ENCODE results near the gene TMEM154.

The TMEM154 gene

DNA sequence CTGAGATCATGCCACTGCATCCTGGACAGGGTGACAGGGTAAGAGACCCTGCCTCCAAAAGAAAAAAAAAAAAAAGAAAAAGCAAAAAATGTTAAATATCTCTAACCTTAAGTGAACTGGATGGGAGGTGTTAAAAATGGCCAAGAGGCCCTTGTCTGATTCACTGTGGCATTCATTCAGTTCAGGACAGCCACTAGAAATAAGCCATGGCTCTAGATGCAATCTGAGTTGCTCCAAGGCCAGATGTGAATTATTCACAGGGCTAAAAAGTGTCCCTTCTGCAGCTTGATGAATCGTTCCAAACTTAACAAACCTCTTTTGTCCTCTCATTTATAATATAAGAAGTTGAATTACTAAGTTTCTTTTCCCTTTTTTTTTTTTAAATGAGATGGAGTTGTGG is 80.2 kb downstream of the TMEM154 start:
- Histone ChIP-seq H3K27ac (ENCODE audit: low read length) (no peak overlapping the region), H3K79me2 (ENCODE audit: low read length) (no peaks in the 10 kb centered on the region), H3K4me3 (ENCODE audit: low read length) (no peak overlapping the region), H3K9me3 (ENCODE audit: insufficient read depth, low read length) (no peaks in the 10 kb centered on the region), H3K4me1 (ENCODE audit: low read length) (peaks cover 30% of the 10 kb centered on the region), H3K4me2 (ENCODE audit: low read length) (no peak overlapping the region), H3K9ac (ENCODE audit: low read length) (no peak overlapping the region), H3K36me3 (replicated peaks; ENCODE audit: low read depth, low read length) (no peaks in the 10 kb centered on the region), H2AFZ (ENCODE audit: low read depth, low read length) (no peak overlapping the region), H4K20me1 (ENCODE audit: insufficient read depth, low read length) (no peaks in the 10 kb centered on the region), H3K27me3 (ENCODE audit: low read depth, low read length) (peaks cover 18% of the 10 kb centered on the region)
- no peak for TF ChIP-seq EZH2phosphoT487 (IDR thresholded peaks at IDR 0.05; ENCODE audit: low read depth)
- TF ChIP-seq, protein P1, sequence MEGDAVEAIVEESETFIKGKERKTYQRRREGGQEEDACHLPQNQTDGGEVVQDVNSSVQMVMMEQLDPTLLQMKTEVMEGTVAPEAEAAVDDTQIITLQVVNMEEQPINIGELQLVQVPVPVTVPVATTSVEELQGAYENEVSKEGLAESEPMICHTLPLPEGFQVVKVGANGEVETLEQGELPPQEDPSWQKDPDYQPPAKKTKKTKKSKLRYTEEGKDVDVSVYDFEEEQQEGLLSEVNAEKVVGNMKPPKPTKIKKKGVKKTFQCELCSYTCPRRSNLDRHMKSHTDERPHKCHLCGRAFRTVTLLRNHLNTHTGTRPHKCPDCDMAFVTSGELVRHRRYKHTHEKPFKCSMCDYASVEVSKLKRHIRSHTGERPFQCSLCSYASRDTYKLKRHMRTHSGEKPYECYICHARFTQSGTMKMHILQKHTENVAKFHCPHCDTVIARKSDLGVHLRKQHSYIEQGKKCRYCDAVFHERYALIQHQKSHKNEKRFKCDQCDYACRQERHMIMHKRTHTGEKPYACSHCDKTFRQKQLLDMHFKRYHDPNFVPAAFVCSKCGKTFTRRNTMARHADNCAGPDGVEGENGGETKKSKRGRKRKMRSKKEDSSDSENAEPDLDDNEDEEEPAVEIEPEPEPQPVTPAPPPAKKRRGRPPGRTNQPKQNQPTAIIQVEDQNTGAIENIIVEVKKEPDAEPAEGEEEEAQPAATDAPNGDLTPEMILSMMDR (IDR thresholded peaks at IDR 0.05; ENCODE audit: low read depth, low read length), result no peak

DNA sequence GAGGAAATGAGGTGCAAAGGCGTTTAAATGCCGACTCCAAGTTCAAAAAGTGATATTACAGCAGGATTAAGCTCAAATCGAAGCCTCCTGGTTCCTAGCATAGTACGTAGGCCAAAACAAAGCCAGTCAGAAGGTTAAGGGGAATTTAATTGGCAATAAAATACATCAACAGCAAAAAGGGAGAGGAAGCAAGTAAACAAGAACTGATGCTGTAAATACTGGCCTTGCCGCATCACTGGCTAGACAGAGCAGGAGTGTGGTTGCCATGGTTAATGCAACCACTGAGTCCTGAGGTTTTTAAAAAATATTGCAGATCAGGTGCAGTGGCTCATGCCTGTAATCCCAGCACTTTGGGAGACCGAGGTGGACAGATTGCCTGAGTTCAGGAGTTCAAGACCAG is 80.7 kb downstream of the TMEM154 start:
- Histone ChIP-seq H3K79me2 (ENCODE audit: low read length) (no peaks in the 10 kb centered on the region), H3K9ac (ENCODE audit: low read length) (no peak overlapping the region), H3K4me1 (ENCODE audit: low read length) (peaks cover 36% of the 10 kb centered on the region), H4K20me1 (ENCODE audit: insufficient read depth, low read length) (no peaks in the 10 kb centered on the region), H3K4me2 (ENCODE audit: low read length) (no peak overlapping the region), H3K36me3 (replicated peaks; ENCODE audit: low read depth, low read length) (no peaks in the 10 kb centered on the region), H3K27me3 (ENCODE audit: low read depth, low read length) (peaks cover 18% of the 10 kb centered on the region), H3K9me3 (ENCODE audit: insufficient read depth, low read length) (no peaks in the 10 kb centered on the region), H3K4me3 (ENCODE audit: low read length) (no peak overlapping the region), H2AFZ (ENCODE audit: low read depth, low read length) (no peak overlapping the region), H3K27ac (ENCODE audit: low read length) (no peak overlapping the region)
- TF ChIP-seq EZH2phosphoT487 (IDR thresholded peaks at IDR 0.05; ENCODE audit: low read depth), result no peak
- TF ChIP-seq, protein P1 (IDR thresholded peaks at IDR 0.05; ENCODE audit: low read depth, low read length), result no peak

DNA sequence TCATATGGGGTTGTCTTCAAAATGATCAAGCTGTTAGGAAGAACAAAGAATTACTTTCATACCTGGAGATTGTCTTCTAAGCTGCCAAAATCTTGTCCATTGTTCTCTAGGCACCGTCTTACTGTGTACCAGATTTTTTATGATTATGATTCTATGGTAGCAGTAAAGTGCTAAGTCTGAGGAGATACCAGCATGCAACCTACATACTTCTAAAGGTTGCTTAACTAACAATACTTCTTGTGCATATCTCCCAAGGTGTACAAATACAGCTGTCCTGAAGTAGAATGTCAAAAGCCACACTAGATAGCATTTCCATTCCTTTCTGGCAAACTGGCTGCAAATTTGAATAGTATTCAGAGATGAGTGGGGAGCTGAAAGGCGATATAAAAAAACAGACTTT is 81.3 kb downstream of the TMEM154 start:
- Histone ChIP-seq H3K27ac (ENCODE audit: low read length) (no peak overlapping the region), H3K4me3 (ENCODE audit: low read length) (no peak overlapping the region), H3K4me2 (ENCODE audit: low read length) (no peak overlapping the region), H3K9me3 (ENCODE audit: insufficient read depth, low read length) (no peaks in the 10 kb centered on the region), H4K20me1 (ENCODE audit: insufficient read depth, low read length) (no peaks in the 10 kb centered on the region), H3K79me2 (ENCODE audit: low read length) (no peaks in the 10 kb centered on the region), H3K27me3 (ENCODE audit: low read depth, low read length) (peaks cover 18% of the 10 kb centered on the region), H2AFZ (ENCODE audit: low read depth, low read length) (no peak overlapping the region), H3K36me3 (replicated peaks; ENCODE audit: low read depth, low read length) (no peaks in the 10 kb centered on the region), H3K4me1 (ENCODE audit: low read length) (peaks cover 39% of the 10 kb centered on the region), H3K9ac (ENCODE audit: low read length) (no peak overlapping the region)
- TF ChIP-seq EZH2phosphoT487 (IDR thresholded peaks at IDR 0.05; ENCODE audit: low read depth), result no peak
- TF ChIP-seq, protein P1 (IDR thresholded peaks at IDR 0.05; ENCODE audit: low read depth, low read length), result no peak

DNA sequence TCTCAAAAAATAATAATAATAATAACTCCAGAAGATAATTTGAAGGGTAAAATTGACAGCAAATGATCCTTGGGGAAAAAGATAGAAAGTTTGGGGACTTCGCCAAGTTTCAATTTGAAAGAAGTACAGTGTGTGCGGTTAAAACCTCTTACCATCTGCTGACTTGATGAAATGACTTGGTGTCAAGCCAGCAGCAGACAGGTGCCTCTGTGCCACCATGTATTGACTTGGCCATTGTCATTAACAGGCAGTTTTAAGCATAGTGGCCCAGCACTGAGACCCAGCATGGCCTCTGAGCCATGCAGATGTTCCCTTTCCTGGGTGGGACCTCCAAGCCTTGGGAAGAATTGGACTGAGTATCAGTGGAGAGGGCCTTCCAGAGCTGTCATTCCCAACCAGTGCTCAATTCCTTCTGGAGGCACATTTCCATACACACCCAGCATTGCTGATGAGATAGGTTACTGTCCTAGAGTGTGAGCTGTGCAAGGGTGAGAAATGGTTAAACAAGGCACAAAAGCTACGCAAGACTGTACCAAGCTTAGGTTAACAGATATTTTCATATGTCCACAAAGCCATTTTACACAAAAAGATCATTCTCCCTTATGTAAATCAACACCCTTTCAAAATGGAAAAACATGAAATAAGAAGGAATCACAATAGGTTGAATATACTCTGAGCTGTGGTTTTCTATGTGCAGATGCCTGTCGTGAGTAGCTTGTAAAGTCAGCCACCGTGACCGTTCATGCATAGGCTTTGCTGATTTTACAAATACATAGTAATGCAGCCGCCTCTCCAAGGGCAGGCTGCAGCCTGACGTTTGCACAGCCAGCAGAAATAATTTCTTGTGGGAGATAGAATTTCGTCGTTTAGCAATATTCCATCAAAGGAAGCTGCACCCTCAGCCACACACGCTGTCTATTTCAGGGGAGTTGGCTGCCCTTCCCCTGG is 84.5 kb downstream of the TMEM154 start:
- H3K9me3 ChIP-seq (ENCODE audit: insufficient read depth, low read length), result no peaks in the 10 kb centered on the region
- no peak for TF ChIP-seq EZH2phosphoT487 (IDR thresholded peaks at IDR 0.05; ENCODE audit: low read depth)
- peaks cover 36% of the 10 kb centered on the region for H3K4me1 ChIP-seq (ENCODE audit: low read length)
- peak overlapping the region; percentile 56 for H3K4me3 ChIP-seq (ENCODE audit: low read length)
- H3K27ac ChIP-seq (ENCODE audit: low read length), result peak overlapping the region; percentile 43
- no peaks in the 10 kb centered on the region for H4K20me1 ChIP-seq (ENCODE audit: insufficient read depth, low read length)
- H3K27me3 ChIP-seq (ENCODE audit: low read depth, low read length), result 0 out of 2 replicates have a peak, but pooled peaks cover 14% of the 10 kb centered on the region
- peak overlapping the region; percentile 5; the same call in 1 of the 2 replicates for H2AFZ ChIP-seq (ENCODE audit: low read depth, low read length)
- no peaks in the 10 kb centered on the region for H3K36me3 ChIP-seq (replicated peaks; ENCODE audit: low read depth, low read length)
- peak overlapping the region; percentile 74 for H3K4me2 ChIP-seq (ENCODE audit: low read length)
- H3K9ac ChIP-seq (ENCODE audit: low read length), result peak overlapping the region; percentile 33
- H3K79me2 ChIP-seq (ENCODE audit: low read length), result no peaks in the 10 kb centered on the region
